ENCODE data around the gene KRTAP3-3.

KRTAP3-3 gene

GRCh38 chr17:40961591-40961990 is 32.4 kb downstream of the KRTAP3-3 start:
- H3K4me3 ChIP-seq (ENCODE audit: low read length) = no peak overlapping the region
- no peak for DNase-seq (ENCODE audit: low read depth)
- TF ChIP-seq CTCF (IDR thresholded peaks at IDR 0.05; ENCODE audit: insufficient read depth, low read depth, low read length, missing control alignments) = no peak

- no peak for TF ChIP-seq CTCF (IDR thresholded peaks at IDR 0.05; ENCODE audit: insufficient read depth, low read depth, low read length, missing control alignments)
- no peak overlapping the region for H3K4me3 ChIP-seq (ENCODE audit: low read length)
- peak; percentile 51 for DNase-seq (ENCODE audit: low read depth)
Observed at GRCh38 chr17:40960144-40960543, 33.8 kb downstream of the KRTAP3-3 start.

GRCh38 chr17:40958086-40958953 is 35.6 kb downstream of the KRTAP3-3 start:
- H3K4me3 ChIP-seq (ENCODE audit: low read length) = no peak overlapping the region
- TF ChIP-seq CTCF (IDR thresholded peaks at IDR 0.05; ENCODE audit: insufficient read depth, low read depth, low read length, missing control alignments) = no peak
- DNase-seq (ENCODE audit: low read depth) = peak; percentile 90

- no peak overlapping the region for H3K4me3 ChIP-seq (ENCODE audit: low read length)
- peak; percentile 98 for DNase-seq (ENCODE audit: low read depth)
- no peak for TF ChIP-seq CTCF (IDR thresholded peaks at IDR 0.05; ENCODE audit: insufficient read depth, low read depth, low read length, missing control alignments)
Observed at GRCh38 chr17:40956401-40957254, 37.3 kb downstream of the KRTAP3-3 start.

GRCh38 chr17:40953881-40954280 is 40.1 kb downstream of the KRTAP3-3 start:
- H3K4me3 ChIP-seq (ENCODE audit: low read length) = no peak overlapping the region
- no peak for TF ChIP-seq CTCF (IDR thresholded peaks at IDR 0.05; ENCODE audit: insufficient read depth, low read depth, low read length, missing control alignments)
- peak; percentile 99 for DNase-seq (ENCODE audit: low read depth)

GRCh38 chr17:40952661-40953060 is 41.3 kb downstream of the KRTAP3-3 start:
- peak; percentile 96 for DNase-seq (ENCODE audit: low read depth)
- TF ChIP-seq CTCF (IDR thresholded peaks at IDR 0.05; ENCODE audit: insufficient read depth, low read depth, low read length, missing control alignments) = no peak
- H3K4me3 ChIP-seq (ENCODE audit: low read length) = no peak overlapping the region
